GM23338 (cell line): Measurements from ENCODE around the gene TRIO. TPM values are rescaled to one million over a fixed set of nuclear protein-coding genes. Genes with fewer than 3 reads are reported as not detected.

Experiments
- ATAC-seq: fragments of 200-7000 bp; cut with Tn5 transposase; 3 replicates; pipeline ENCODE4 v1.9.1; 2020
- DNase-seq: peaks from one replicate; pipeline ENCODE4 v3.0.0-alpha.2; 2015; ENCODE audit warnings: low spot score
- H2AFZ ChIP-seq: fragments of 200-600 bp; sonication (generic); 2 replicates; pipeline ENCODE4 v1.8.0; 2016; ENCODE audit warnings: antibody characterized with exemption, mild to moderate bottlenecking, moderate library complexity
- H3F3A ChIP-seq: fragments of 200-600 bp; sonication (generic); replicated peaks from 2 replicates; pipeline ENCODE4 v1.8.0; 2017; ENCODE audit warnings: antibody characterized with exemption, mixed run types, low read depth
- H3K27ac ChIP-seq: fragments of 200-600 bp; sonication (generic); 2 replicates; pipeline ENCODE4 v1.6.1; 2016; ENCODE audit warnings: low read depth
- H3K27me3 ChIP-seq: fragments of 200-600 bp; sonication (generic); 2 replicates; pipeline ENCODE4 v1.8.0; 2016; ENCODE audit warnings: mild to moderate bottlenecking, mixed run types, moderate library complexity; ENCODE audit not compliant: insufficient read depth
- H3K36me3 ChIP-seq: fragments of 200-600 bp; sonication (generic); 2 replicates; pipeline ENCODE4 v1.8.0; 2016; ENCODE audit warnings: mild to moderate bottlenecking; ENCODE audit not compliant: insufficient read depth
- H3K4me1 ChIP-seq: fragments of 200-600 bp; sonication (generic); 2 replicates; pipeline ENCODE4 v1.8.0; 2016; ENCODE audit warnings: mild to moderate bottlenecking, moderate library complexity; ENCODE audit not compliant: insufficient read depth
- H3K4me2 ChIP-seq: fragments of 200-600 bp; sonication (generic); 2 replicates; pipeline ENCODE4 v1.7.1; 2017; ENCODE audit warnings: mixed run types
- H3K4me3 ChIP-seq: fragments of 200-600 bp; sonication (generic); 2 replicates; pipeline ENCODE4 v1.6.1; 2016; ENCODE audit warnings: mixed run types
- H3K79me2 ChIP-seq: fragments of 200-600 bp; sonication (generic); replicated peaks from 2 replicates; pipeline ENCODE4 v1.8.0; 2017; ENCODE audit warnings: mild to moderate bottlenecking; ENCODE audit not compliant: insufficient read depth
- H3K9me2 ChIP-seq: fragments of 200-600 bp; sonication (generic); 2 replicates; pipeline ENCODE4 v1.8.0; 2017; ENCODE audit not compliant: insufficient read depth
- H4K20me1 ChIP-seq: fragments of 200-600 bp; sonication (generic); replicated peaks from 2 replicates; pipeline ENCODE4 v1.8.0; 2017; ENCODE audit warnings: mild to moderate bottlenecking; ENCODE audit not compliant: insufficient read depth
- H3K27ac Mint-ChIP-seq: 2 replicates; pipeline ENCODE4 v1.8.0; 2020; ENCODE audit warnings: inconsistent platforms, mild to moderate bottlenecking, moderate library complexity, mixed read lengths
- H3K27me3 Mint-ChIP-seq: 3 replicates; pipeline ENCODE4 v1.8.0; 2022; ENCODE audit warnings: low read depth, mild to moderate bottlenecking, moderate library complexity, mixed read lengths, inconsistent platforms; ENCODE audit not compliant: insufficient read depth, poor library complexity
- H3K36me3 Mint-ChIP-seq: 3 replicates; pipeline ENCODE4 v1.8.0; 2021; ENCODE audit warnings: low read depth, mild to moderate bottlenecking, inconsistent platforms, moderate library complexity, mixed read lengths
- H3K4me1 Mint-ChIP-seq: 3 replicates; pipeline ENCODE4 v1.8.0; 2020; ENCODE audit warnings: mild to moderate bottlenecking, inconsistent platforms, mixed read lengths
- H3K4me3 Mint-ChIP-seq: 3 replicates; pipeline ENCODE4 v1.8.0; 2021; ENCODE audit warnings: moderate library complexity, mild to moderate bottlenecking, inconsistent platforms, mixed read lengths
- H3K9me3 Mint-ChIP-seq: 3 replicates; pipeline ENCODE4 v1.8.0; 2020; ENCODE audit warnings: moderate library complexity, mild to moderate bottlenecking, inconsistent platforms, mixed read lengths
- CREB1 ChIP-seq: fragments of 250-450 bp; sonication (Bioruptor Pico); IDR thresholded peaks from 2 replicates; pipeline ENCODE4 v1.5.0; 2020; ENCODE audit warnings: low read depth, mild to moderate bottlenecking, moderate library complexity
- CTCF ChIP-seq, 2 experiments: fragments of 200-600 bp in 1 of 2; sonication (generic) in 1 of 2; conservative IDR thresholded peaks; 2 replicates each; pipeline versions ENCODE4 v1.5.1 to v1.6.1; 2016 to 2017; ENCODE audit warnings: antibody characterized with exemption in 2 of 2, low read depth in 2 of 2, mild to moderate bottlenecking in 2 of 2, moderate library complexity in 1 of 2
- POLR2AphosphoS5 ChIP-seq: IDR thresholded peaks from 2 replicates; pipeline ENCODE4 v1.6.1; 2016; ENCODE audit warnings: antibody characterized with exemption, low read depth
- REST ChIP-seq: IDR thresholded peaks from one replicate; pipeline ENCODE4 v1.6.1; 2018; ENCODE audit warnings: antibody characterized with exemption; ENCODE audit not compliant: unreplicated experiment
- STAT1 ChIP-seq: IDR thresholded peaks from one replicate; pipeline ENCODE4 v1.6.1; 2016; ENCODE audit warnings: antibody characterized with exemption; ENCODE audit not compliant: unreplicated experiment
- ZNF331 ChIP-seq: fragments of 250-450 bp; sonication (Bioruptor Pico); IDR thresholded peaks from 2 replicates; pipeline ENCODE4 v1.5.0; 2020; ENCODE audit warnings: low read depth, mild to moderate bottlenecking, moderate library complexity
- polyA plus RNA-seq: library from polyadenylated mRNA; unstranded; fragments of >200 nt; fragmentation: Nextera tagmentation; extraction: Ambion mirVana; gene quantifications from 2 replicates; pipeline ENCODE4 v1.2.1, GENCODE V29; 2016
- total RNA-seq: library from RNA; depleted of rRNA; stranded (reverse); fragments of >200 nt; shearing (Covaris generic); gene quantifications from 2 replicates; pipeline ENCODE4 v1.2.3, GENCODE V29; 2014

The TRIO gene
- total and polyA plus RNA-seq, 2 experiments from 2014 or later = 13.8 to 113 TPM

GRCh38 chr5:14369780-14370179 is 226.6 kb downstream of the TRIO start:
- no peak overlapping the region for H2AFZ ChIP-seq
- peaks cover 11% of the 10 kb centered on the region for H3K4me1 ChIP-seq
- Mint-ChIP-seq H3K4me1 (peaks cover 19% of the 10 kb centered on the region), H3K27ac (no peak overlapping the region), H3K36me3 (peaks cover 74% of the 10 kb centered on the region), H3K4me3 (no peak overlapping the region), H3K27me3 (peaks cover 2% of the 10 kb centered on the region), H3K9me3 (no peaks in the 10 kb centered on the region)
- H3K9me2 ChIP-seq = no peaks in the 10 kb centered on the region
- no peak overlapping the region for H3K4me3 ChIP-seq
- ATAC-seq (no peak), DNase-seq (no peak)
- H3K79me2 ChIP-seq = no peaks in the 10 kb centered on the region
- no peak for TF ChIP-seq CTCF (conservative IDR thresholded peaks at IDR 0.05; ENCODE audit: low read depth in 2 of 2)
- TF ChIP-seq ZNF331 (CRISPR knock-in tag) = no peak
- no peak for TF ChIP-seq POLR2AphosphoS5
- no peak for TF ChIP-seq CREB1 (CRISPR knock-in tag)
- TF ChIP-seq STAT1 = no peak
- no peaks in the 10 kb centered on the region for H3F3A ChIP-seq
- no peak overlapping the region for H3K4me2 ChIP-seq
- no peaks in the 10 kb centered on the region; the same call in 1 of the 2 replicates for H4K20me1 ChIP-seq
- H3K27ac ChIP-seq = peak overlapping the region; percentile 46; the same call in 1 of the 2 replicates
- no peaks in the 10 kb centered on the region for H3K27me3 ChIP-seq
- H3K36me3 ChIP-seq = peaks cover 51% of the 10 kb centered on the region

- Histone ChIP-seq H4K20me1 (no peaks in the 10 kb centered on the region; the same call in 1 of the 2 replicates), H3K36me3 (peaks cover 45% of the 10 kb centered on the region), H3K79me2 (0 out of 2 replicates have a peak, but pooled peaks cover 3% of the 10 kb centered on the region), H3K27ac (peak overlapping the region; percentile 46), H3K4me3 (no peak overlapping the region), H3K9me2 (no peaks in the 10 kb centered on the region), H2AFZ (no peak overlapping the region), H3K4me2 (no peak overlapping the region), H3K4me1 (peaks cover 11% of the 10 kb centered on the region), H3F3A (no peaks in the 10 kb centered on the region), H3K27me3 (no peaks in the 10 kb centered on the region)
- ATAC-seq = no peak
- H3K9me3 Mint-ChIP-seq = no peaks in the 10 kb centered on the region
- H3K36me3 Mint-ChIP-seq = peaks cover 72% of the 10 kb centered on the region
- TF ChIP-seq REST (no peak), CREB1 (CRISPR knock-in tag) (no peak)
- H3K27me3 Mint-ChIP-seq = peaks cover 2% of the 10 kb centered on the region
- H3K4me1 Mint-ChIP-seq = peaks cover 15% of the 10 kb centered on the region
- H3K4me3 Mint-ChIP-seq = no peak overlapping the region
- DNase-seq = no peak
- H3K27ac Mint-ChIP-seq = no peak overlapping the region
Observed at GRCh38 chr5:14370386-14370785, 227.2 kb downstream of the TRIO start.
